ENCODE data around the gene DHX34. TPM values are rescaled to one million over a fixed set of nuclear protein-coding genes. Genes with fewer than 3 reads are reported as not detected.

Gene DHX34
- total and polyA plus RNA-seq, 9 of the 15 experiments (the other 6 are each of a cell fraction or from before 2014, with no cell fraction given), result 0.36 to 42.0 (median 15.0) TPM

DNA sequence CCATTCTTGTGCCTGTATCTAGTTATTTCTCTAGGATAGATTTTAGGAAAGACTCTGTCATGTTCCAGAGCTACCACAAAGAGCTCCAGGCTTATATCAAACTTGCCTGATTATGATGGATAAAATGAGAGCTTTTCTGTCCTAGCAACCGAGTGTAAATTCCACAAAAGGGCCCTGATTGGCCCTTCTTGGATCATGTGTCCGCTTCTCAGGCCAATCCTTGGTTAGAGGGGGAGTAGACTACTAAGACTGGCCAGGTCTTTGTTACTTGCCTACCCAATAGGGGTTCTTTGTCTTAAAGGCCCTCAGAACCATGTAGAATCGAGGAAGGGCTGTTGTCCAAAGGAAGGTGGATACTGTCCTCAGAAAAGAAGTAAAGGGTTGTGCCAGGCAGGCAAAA lies 2.4 kb downstream of the DHX34 start (continued):
- TF ChIP-seq, protein P1, sequence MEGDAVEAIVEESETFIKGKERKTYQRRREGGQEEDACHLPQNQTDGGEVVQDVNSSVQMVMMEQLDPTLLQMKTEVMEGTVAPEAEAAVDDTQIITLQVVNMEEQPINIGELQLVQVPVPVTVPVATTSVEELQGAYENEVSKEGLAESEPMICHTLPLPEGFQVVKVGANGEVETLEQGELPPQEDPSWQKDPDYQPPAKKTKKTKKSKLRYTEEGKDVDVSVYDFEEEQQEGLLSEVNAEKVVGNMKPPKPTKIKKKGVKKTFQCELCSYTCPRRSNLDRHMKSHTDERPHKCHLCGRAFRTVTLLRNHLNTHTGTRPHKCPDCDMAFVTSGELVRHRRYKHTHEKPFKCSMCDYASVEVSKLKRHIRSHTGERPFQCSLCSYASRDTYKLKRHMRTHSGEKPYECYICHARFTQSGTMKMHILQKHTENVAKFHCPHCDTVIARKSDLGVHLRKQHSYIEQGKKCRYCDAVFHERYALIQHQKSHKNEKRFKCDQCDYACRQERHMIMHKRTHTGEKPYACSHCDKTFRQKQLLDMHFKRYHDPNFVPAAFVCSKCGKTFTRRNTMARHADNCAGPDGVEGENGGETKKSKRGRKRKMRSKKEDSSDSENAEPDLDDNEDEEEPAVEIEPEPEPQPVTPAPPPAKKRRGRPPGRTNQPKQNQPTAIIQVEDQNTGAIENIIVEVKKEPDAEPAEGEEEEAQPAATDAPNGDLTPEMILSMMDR (IDR thresholded peaks at IDR 0.05 in 2 of 3, conservative IDR thresholded peaks at IDR 0.05 in 1 of 3; ENCODE audit: insufficient read depth in 2 of 3, low read depth in 1 of 3, low read length in 3 of 3), result no peak
- TF ChIP-seq ZNF398 (CRISPR knock-in tag; IDR thresholded peaks at IDR 0.05) (no peak), HLTF (IDR thresholded peaks at IDR 0.05) (no peak), CREB1 (IDR thresholded peaks at IDR 0.05) (peak; percentile 6; the same call in 1 of the 2 replicates), CREB1 (CRISPR knock-in tag; IDR thresholded peaks at IDR 0.05) (no peak; the same call in 1 of the 2 replicates), ZC3H4 (CRISPR knock-in tag; IDR thresholded peaks at IDR 0.05; ENCODE audit: borderline replicate concordance) (no peak), RCOR1 (IDR thresholded peaks at IDR 0.05; ENCODE audit: borderline replicate concordance in 1 of 2, low read depth in 2 of 2, low read length in 2 of 2) (no peak), HMGXB4 (CRISPR knock-in tag; IDR thresholded peaks at IDR 0.05) (no peak), ZNF785 (CRISPR knock-in tag; IDR thresholded peaks at IDR 0.05) (no peak), NCOA4 (IDR thresholded peaks at IDR 0.05; ENCODE audit: partially characterized antibody) (no peak), NR3C1 (CRISPR knock-in tag; IDR thresholded peaks at IDR 0.05) (no peak), ZNF589 (CRISPR knock-in tag; IDR thresholded peaks at IDR 0.05; ENCODE audit: low read depth) (no peak), CBX1 (IDR thresholded peaks at IDR 0.05; ENCODE audit: low read depth) (no peak), XRCC3 (IDR thresholded peaks at IDR 0.05) (no peak), EGR1 (conservative IDR thresholded peaks at IDR 0.05) (no peak), MAZ (CRISPR knock-in tag; conservative IDR thresholded peaks at IDR 0.05 in 1 of 2, IDR thresholded peaks at IDR 0.05 in 1 of 2) (no peak), MIER1 (IDR thresholded peaks at IDR 0.05; ENCODE audit: low read depth) (no peak)
- TF ChIP-seq, protein P2, sequence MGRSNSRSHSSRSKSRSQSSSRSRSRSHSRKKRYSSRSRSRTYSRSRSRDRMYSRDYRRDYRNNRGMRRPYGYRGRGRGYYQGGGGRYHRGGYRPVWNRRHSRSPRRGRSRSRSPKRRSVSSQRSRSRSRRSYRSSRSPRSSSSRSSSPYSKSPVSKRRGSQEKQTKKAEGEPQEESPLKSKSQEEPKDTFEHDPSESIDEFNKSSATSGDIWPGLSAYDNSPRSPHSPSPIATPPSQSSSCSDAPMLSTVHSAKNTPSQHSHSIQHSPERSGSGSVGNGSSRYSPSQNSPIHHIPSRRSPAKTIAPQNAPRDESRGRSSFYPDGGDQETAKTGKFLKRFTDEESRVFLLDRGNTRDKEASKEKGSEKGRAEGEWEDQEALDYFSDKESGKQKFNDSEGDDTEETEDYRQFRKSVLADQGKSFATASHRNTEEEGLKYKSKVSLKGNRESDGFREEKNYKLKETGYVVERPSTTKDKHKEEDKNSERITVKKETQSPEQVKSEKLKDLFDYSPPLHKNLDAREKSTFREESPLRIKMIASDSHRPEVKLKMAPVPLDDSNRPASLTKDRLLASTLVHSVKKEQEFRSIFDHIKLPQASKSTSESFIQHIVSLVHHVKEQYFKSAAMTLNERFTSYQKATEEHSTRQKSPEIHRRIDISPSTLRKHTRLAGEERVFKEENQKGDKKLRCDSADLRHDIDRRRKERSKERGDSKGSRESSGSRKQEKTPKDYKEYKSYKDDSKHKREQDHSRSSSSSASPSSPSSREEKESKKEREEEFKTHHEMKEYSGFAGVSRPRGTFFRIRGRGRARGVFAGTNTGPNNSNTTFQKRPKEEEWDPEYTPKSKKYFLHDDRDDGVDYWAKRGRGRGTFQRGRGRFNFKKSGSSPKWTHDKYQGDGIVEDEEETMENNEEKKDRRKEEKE (IDR thresholded peaks at IDR 0.05; ENCODE audit: borderline replicate concordance in 1 of 2, control insufficient read depth in 1 of 2, low read depth in 2 of 2, low read length in 1 of 2), result no peak
- TF ChIP-seq, protein P3, sequence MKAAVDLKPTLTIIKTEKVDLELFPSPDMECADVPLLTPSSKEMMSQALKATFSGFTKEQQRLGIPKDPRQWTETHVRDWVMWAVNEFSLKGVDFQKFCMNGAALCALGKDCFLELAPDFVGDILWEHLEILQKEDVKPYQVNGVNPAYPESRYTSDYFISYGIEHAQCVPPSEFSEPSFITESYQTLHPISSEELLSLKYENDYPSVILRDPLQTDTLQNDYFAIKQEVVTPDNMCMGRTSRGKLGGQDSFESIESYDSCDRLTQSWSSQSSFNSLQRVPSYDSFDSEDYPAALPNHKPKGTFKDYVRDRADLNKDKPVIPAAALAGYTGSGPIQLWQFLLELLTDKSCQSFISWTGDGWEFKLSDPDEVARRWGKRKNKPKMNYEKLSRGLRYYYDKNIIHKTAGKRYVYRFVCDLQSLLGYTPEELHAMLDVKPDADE (conservative IDR thresholded peaks at IDR 0.05; ENCODE audit: control insufficient read depth, low read depth, low read length), result no peak
